ENCODE data around the gene CTAGE1.
"Not testable (repeated sequence)": the region's sequence is repeated elsewhere in the genome, so short reads cannot be mapped to it uniquely, and the experiment has no call there.

CTAGE1 gene, protein sequence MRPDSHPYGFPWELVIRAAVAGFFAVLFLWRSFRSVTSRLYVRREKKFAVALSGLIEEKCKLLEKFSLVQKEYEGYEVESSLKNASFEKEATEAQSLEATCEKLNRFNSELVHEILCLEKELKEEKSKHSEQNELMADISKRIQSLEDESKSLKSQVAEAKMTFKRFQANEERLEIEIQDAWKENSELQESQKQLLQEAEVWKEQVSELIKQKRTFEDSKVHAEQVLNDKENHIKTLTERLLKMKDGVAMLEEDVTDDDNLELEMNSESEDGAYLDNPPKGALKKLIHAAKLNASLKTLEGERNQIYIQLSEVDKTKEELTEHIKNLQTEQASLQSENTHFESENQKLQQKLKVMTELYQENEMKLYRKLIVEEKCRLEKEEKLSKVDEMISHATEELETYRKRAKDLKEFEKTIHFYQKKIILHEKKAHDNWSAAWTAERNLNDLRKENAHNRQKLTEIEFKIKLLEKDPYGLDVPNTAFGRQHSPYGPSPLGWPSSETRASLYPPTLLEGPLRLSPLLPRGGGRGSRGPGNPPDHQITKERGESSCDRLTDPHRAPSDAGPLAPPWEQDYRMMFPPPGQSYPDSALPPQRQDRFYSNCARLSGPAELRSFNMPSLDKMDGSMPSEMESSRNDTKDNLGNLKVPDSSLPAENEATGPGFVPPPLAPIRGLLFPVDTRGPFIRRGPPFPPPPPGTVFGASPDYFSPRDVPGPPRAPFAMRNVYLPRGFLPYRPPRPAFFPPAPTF

DNA sequence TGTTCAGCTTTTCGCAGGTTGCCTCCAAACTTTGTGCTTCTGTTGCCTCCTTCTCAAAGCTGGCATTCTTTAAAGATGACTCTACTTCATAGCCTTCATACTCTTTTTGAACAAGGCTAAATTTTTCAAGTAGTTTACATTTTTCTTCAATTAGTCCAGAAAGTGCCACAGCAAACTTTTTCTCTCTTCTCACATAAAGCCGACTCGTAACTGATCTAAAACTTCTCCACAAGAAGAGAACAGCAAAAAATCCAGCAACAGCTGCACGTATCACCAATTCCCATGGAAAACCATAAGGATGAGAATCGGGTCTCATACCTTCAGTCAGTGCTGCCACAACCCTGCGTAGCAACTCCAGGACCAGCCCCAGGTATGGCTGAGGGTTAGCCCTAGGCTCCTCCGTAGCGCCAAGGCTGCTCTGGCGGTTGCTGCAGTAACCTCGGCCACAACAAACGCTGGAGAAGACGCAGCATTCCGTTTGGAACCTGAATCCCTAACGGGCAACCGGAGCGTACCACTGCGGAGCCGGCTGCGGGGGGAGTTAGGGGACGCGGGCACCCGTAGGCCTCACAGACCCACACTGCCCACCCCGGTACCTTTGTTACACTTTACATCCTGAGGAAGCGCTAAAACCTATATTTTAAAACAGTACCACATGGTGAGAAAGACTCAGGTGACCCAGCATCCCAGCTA, at the start of gene CTAGE1:
Gene CTAGE1, minus strand, starts transcription at position 420 of the 693 bp plus-strand sequence. Its CDS starts 104 bp downstream, at position 316.
- DNase-seq = no peak

DNA sequence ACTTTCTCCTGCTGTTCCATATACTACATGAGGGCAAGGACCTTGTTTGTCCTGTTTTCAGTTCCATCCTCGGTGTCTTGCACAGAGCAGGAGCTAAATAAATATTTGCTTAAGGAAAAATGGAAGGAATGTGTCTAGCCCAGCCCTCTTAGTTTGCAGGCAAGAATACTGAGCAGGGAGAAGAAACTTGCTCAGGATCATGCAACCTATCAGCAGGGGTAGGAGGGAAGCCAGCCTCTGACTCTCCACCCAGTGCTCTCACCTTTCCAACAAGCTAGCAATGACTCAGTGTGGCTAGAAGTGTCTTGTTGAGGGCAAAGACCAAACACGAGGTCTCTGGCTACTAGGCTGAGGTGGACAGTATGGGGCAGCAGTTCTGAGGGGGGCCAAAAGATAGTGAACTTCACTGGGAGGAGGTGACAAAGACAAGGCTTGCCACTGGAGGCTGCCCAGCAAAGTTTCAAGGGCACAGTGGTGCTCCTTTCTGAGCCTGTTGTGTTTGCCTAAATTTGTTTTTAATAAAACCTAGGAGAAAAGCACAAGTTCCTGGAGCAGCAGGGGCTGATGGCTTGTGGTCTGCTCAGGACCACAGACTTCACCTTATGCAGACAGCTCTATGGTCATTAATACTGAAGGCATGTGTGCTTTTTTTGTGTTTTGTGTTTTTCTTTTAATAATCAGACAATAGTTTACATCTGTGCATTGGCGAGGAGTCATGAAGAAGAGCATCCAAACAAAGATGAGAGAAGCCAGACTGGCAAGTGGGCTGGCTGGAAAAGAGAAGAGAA, 49.1 kb upstream of the CTAGE1 start:
- no peak for DNase-seq

DNA sequence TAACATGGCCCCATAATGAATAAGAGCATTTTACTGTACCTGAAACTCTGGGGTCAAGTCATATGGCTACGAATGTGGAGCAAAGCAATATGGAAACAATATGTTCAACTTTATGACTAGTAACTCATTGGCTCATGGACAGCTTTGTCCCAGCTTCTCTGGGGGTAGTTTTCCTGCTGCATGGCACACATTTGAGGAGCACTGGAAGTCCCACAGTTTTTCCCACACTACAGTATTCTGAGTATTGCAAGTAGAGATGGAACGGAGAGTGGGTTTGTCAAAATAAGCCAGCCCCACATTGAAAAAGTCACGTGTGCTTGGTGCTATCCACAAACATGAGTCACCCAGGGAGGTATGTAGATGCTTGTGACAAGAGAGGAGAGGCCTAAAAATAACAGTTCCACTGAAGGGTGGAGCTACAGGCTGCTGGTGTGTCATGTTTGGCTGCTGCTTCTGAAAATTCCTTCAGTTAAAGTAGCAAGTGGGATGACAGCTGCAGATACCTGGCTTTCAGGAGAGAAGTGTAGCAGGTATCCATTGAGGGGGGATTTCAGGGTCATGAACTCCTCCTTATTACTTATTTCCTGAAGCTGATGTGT, 48.2 kb upstream of the CTAGE1 start:
- DNase-seq = no peak

DNA sequence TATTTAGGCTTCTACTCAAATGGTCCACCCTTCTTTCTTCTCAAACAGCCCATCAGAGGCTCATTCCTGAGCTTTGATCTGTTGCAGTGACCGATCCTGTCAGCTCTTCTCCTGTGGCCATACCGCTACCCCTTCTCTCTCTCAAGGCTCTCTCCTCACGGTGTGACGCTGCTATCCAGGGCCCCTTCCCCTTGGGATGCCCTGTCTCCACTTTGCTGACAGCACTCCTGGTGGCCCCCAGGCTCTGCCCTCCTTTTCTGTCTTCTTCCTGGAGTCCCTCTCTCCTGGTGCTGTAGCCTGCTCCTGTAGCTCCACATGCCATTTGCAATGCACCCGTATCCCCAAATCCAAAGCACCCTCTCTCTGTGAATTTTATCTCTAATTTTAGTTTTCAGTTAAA, 45.4 kb upstream of the CTAGE1 start:
- no peak for DNase-seq

DNA sequence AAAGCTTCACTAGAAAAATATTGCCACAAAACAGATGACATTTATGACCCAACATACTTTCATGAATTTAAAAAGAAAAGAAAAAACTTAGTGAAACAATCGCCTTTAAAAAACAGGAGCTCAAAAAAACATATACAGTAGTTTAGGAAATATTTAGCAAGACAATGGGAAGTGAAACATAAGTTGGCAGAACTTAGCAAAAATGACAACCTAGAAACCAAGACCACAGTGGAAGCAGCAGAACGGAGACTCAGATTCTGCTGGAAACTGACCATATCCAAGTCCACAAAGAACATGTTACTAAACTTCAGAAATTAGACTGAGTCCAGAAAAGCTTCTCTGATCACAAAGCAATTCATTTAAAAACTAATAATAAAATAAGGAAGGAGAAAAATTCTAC, 41.8 kb upstream of the CTAGE1 start:
- DNase-seq = no peak

DNA sequence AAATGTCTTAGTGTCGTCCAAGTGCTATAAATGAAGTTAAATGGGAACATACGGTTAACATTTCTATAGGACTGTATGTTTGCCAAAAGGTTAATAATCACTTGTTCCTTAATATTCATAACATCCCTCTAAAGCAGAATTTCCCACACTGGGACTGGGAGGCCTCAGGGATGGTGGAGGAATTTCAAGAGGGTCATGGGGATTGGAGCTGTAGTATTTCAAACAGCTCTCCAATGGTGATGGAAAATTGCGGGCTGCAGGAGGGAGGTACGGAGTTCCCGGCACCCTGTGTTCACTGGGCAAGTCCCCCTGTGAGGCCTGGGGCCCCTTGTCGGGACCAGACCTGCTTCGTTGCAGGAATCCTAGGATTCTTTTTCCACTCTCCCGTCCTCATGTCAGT, 39.8 kb upstream of the CTAGE1 start:
- DNase-seq = no peak

DNA sequence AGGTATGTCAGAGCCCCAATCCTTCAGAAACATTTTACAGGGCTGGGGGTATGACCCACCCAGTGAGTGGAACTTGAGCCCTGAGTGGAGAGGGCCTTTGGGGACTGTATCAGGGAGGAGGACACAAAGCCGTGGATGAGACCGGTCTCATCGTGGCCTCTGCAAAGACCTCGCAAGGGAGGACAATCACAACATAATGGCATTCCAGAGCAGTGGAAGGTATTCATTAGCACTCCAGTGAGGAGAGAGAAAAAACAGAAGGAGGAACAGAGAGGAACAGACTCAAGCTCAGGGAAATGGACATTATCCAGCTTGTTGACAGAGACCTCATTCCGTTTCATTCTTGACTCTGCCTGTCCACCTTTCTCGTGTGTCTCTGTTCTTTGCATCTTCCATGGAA, 38.8 kb upstream of the CTAGE1 start:
- DNase-seq = no peak

DNA sequence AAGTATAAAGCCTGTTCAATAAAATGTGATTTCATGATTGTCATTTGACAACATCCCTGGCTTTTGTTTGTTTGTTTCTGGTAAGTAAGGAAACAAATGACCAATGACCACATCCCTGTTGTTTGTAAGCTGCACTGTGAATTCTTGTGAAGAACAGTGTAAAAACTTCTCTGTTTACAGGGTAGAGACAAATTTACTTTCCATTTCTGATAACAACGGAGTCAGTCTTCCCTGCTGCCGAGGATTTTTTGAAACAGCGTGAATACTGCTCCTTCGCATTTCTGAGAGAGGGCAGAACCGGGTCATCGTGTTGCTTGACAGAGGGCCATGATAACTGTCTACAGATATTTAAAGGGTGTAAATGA, 38.4 kb upstream of the CTAGE1 start:
- DNase-seq = no peak

DNA sequence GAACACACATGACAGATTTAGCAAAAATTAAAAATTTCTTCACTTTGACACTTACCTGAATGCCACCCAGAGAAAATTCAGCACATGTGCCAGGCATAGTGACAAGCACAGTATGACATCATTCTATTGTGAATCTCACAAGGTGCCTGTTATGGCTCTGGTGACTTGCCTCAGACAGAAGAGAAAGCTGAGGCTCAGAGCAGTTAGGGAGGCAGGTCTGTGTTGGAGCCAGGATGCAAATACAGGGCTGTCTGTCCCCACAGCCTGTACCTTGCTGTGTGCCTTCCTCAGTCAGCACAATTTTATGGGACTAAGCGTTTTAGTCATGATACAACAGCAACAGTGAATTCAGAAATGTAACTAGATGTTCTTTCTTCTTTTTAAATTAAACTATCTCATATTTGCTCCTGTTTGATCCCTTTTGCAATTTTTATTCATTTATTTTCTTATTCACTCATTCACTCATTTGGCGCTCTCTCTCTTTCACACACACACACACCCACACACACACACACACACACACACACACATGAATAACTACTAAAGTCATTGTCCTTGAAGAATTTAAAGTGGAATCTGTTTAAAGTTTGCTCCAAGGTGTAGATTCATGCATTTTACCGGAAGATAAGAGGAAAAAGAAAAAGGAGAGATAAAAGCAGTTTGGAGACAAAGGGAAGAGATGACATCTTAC, 37.9 kb upstream of the CTAGE1 start:
- peak; percentile 30 for DNase-seq

DNA sequence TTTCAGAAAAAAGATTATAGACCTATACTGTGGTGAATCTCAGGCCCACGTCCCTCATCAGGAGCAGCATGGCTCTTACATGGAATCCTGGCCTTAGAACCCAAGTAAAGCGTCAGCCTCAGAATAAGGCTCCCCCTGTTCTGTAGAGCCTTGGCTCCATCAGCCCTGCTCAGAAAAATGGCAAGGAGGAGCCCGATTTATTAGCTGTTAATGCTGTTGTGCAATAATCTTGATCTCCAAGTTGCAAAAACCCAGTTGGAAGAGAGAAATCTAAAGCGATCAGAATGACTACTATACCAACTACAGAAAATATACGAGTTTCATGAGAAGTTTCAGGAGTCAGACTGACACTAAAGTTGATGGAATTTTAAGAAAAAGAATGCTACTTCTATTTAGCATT, 35.6 kb upstream of the CTAGE1 start:
- DNase-seq = no peak

DNA sequence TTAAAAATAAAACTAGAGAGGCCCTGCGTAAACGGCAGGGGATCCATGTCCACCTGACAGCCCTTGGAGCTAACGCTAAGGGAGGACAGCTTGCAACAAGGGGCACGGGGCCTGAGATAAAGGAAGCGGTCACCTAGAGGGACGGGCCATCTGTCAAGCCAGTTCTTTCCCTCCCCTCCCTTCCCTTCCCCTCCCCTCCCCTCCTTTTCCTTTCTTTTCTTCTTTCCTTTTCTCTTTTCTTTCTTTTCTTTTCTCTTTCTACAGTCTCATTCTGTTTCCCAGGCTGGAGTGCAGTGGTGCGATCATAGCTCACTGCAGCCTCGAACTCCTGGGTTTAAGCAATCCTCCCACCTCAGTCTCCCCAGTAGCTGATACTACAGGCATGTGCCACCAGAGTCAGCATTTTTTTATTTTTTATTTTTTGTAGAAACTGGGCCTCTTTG, 34.5 kb upstream of the CTAGE1 start:
- DNase-seq = no peak

DNA sequence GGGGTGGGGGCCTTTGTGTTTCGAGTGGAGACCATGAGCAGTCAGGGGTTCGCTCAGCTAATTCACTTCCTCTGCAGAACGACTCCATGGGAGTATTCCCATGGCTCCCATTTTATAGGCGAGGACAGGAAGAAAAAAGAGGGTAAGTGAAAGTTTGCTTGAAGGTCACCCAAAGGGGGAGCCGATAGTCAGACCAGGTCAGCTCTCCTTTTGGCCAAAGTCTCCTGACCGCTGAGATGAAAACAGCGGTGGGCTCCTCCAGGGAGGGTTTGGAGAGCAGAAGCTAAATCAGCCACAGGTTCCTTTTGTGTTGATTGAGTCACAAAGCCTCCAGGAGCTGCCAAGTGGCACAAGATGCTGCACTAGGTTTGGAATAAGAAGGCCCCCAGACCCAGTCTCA, 34.1 kb upstream of the CTAGE1 start:
- no peak for DNase-seq

DNA sequence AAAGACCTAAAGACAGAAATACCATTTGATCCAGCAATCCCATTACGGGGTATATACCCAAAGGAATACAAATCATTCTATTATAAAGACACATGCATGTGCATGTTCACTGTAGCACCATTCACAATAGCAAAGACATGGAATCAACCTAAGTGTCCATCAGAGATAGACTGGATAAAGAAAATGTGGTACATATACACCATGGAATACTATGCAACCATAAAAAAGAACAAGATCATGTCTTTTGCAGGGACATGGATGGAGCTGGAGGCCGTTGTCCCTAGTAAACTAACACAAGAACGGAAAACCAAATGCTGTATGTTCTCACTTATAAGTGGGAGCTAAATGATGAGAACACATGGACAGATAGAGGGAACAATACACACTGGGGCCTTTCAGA, 33.1 kb upstream of the CTAGE1 start:
- DNase-seq = not testable (repeated sequence)

DNA sequence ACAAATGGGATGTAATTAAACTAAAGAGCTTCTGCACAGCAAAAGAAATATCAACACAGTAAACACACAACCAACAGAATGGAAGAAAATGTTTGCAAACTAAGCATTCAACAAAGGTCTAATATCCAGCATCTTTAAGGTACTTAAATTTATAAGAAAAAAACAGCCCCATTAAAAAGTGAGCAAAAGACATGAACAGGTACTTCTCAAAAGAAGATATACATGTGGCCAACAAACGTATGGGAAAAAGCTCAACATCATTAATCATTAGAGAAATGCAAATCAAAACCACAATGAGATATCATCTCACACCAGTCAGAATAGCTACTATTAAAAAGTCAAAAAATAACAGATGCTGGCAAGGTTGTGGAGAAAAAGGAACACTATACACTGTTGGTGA, 32.6 kb upstream of the CTAGE1 start:
- not testable (repeated sequence) for DNase-seq

DNA sequence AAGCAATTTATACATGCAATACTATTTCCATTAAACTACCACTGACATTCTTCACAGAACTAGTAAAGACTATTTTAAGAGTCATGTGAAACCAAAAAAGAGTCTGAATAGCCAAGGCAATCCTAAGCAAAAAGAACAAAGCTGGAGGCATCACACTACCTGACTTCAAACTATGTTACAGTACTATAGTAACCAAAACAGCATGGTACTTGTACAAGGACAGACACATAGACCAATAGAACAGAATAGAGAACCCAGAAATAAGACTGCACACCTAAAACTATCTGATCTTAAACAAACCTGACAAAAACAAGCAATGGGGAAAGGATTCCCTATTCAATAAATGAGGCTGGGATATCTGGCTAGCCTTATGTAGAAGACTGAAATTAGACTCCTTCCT, 32.0 kb upstream of the CTAGE1 start:
- not testable (repeated sequence) for DNase-seq

DNA sequence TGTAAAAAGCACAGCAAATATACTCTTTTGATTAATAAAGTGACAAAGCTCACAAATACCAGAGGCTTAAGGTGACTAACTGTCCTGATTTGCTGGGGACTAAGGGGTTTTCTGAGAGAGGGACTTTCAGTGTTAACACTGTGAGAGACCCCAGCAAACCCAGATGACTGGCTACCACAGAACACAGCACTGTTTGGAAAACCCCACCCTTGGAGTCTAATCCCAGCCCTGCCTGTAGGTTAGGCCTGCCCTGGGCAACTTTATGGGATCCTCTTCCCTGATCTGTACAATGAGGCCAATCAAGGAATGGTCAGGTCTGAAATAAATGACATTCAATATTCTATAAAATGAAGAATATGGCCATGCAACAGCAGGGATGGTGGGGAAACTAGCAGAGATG, 30.5 kb upstream of the CTAGE1 start:
- DNase-seq = no peak

DNA sequence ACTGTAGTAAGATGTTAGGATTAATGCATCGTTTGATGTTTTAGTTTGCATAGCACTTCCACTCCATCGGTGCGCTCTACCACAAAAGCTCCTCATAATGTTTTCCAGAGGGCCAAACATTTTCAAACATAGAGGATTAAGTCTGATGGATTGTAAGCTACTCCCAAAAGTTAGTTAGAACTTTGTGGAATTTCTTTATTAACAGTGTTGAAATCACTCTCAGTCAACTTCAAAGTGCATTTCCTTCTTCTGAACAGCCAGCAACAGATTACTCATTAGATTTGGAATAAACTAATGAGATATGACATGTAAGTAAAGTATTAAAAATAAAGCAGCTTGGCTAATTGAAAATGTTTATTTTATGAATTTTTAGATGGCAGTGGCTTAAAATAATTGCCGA, 30.1 kb upstream of the CTAGE1 start:
- no peak for DNase-seq

DNA sequence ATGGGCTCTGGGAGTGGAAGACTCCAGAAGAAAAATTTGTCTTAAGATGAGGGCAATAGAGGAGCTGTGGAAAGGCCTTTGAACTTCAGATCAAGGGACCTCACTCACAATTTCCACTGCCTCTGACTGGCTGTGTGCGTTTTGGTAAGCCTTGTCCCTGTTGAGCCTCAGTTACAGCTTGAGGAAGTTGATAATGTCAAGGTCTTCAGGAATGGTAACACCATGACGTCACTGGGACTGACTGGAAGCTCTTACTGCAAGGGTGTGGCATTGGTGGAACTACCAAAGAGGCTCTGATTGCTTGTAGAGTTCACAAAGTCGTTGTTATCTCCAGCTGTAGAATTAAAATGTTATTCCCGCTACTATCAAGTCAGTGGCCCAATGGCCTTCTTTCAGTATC, 29.2 kb upstream of the CTAGE1 start:
- no peak for DNase-seq

DNA sequence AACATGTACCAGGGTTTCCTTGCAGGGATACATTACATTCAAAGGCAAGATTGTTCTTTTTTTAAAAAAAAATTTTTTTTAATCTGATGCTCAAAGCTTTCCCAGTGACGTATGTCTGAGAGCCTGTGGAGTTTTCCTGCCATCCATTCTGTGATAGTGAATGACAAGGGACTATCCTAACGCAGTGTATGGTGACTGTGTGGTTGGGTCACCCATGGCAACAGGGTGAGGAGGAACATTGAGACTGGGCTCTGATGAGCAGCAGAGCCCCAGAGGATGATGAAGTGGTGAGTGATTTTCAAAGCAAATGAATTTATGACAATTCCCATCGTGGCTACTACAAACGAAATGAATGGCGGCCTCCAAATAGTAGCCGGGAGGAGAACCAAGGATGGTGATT, 28.6 kb upstream of the CTAGE1 start:
- DNase-seq = no peak

DNA sequence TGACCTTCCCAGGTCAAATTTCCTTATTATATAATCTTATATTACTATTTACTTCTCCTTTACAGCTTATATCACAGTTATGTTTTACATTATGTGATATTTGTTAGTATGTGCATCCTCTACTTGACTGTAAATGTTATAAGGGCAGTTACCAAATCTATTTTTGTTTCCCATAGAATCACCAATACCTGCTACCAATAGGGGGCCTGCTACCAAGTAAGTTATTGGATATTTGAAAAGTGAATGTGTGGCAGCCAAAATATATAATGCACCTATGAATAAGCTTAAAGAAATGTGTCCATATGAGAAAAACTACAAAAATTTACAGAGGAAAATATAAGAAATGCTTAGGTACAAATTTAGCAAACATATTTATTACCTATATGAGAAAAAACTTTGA, 23.9 kb upstream of the CTAGE1 start:
- DNase-seq = no peak

DNA sequence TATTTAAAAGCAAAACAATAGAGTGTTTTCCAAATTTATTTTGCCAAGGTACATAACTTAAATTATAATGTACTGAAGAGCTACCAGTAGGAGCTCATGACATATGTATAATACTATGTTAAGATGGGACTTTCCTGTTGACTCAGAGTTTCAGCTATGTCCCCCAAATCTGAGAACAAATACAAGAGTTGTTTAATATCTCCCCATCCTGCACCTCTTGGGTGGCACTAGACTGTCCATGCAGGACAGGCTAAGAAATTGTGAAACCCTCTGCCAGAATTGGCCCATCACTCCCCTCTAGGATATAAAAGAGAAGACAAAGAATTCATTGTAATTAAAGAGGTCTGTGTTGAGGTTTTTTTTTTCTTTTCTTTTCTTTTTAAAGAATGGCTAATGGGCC, 21.7 kb upstream of the CTAGE1 start:
- DNase-seq = no peak

DNA sequence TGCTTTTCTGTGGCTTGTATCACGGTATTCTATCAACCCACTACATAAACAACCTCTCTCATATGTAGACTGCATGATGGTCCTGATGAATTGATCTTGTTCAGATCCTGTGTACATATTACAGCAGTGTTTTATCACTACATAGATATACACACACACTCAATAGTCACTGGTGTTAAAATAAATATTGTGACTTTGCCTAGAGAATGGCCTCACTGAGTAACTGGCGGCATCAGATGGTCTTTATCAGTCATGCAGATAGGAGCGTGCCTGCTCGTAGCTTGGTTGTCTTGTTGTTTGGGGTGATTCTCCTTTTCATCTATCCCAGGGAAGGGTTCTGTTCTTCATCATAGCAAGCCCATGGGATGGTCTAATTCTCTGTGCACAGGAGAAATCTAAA, 18.4 kb upstream of the CTAGE1 start:
- DNase-seq = no peak

All from NCI-H526 treated with DMSO at 0.1 percent for 48 hours (cell line).